BJ (cell line): Measurements from ENCODE around the gene MLLT10. TPM values are rescaled to one million over a fixed set of nuclear protein-coding genes. Genes with fewer than 3 reads are reported as not detected.

Source experiments
- CTCF ChIA-PET: fragments of 350-600 bp; formaldehyde crosslinking; extraction: SDS; loops from one replicate; lab custom pipeline; 2021; ENCODE audit warnings: antibody characterized with exemption, inconsistent platforms; lab: Yijun Ruan, JAX
- POLR2A ChIA-PET: fragments of 300-600 bp; sonication (Branson Sonifier 250); formaldehyde crosslinking; extraction: SDS; loops from one replicate; lab custom pipeline; 2021; ENCODE audit warnings: antibody characterized with exemption; lab: Charles Lee
- DNase-seq: peaks from one replicate; pipeline ENCODE4 v3.0.0-alpha.2; 2011; ENCODE audit warnings: low read depth
- H3K27me3 ChIP-seq: 2 replicates; pipeline ENCODE4 v1.6.0; 2011; ENCODE audit warnings: low read length; ENCODE audit not compliant: control insufficient read depth, insufficient read depth
- H3K36me3 ChIP-seq: 2 replicates; pipeline ENCODE4 v1.5.1; 2011; ENCODE audit warnings: low read length; ENCODE audit not compliant: control insufficient read depth, insufficient read depth
- H3K4me3 ChIP-seq: 2 replicates; pipeline ENCODE4 v1.5.1; 2011; ENCODE audit warnings: low read depth, mild to moderate bottlenecking, control low read depth, low read length
- polyA plus RNA-seq: library from polyadenylated mRNA; depleted of rRNA; stranded (reverse); fragments of >200 nt; gene quantifications from 2 replicates; pipeline ENCODE4 v1.2.3, GENCODE V29; 2011
- TF ChIP-seq, protein P1 (sequence below): IDR thresholded peaks from 2 replicates; pipeline ENCODE4 v1.5.1; 2011; ENCODE audit warnings: low read depth, mild to moderate bottlenecking, control low read depth, inconsistent platforms, low read length, moderate library complexity; ENCODE audit not compliant: insufficient read depth

MLLT10 gene
- polyA plus RNA-seq, 1 experiment, result 30.2 TPM

DNA sequence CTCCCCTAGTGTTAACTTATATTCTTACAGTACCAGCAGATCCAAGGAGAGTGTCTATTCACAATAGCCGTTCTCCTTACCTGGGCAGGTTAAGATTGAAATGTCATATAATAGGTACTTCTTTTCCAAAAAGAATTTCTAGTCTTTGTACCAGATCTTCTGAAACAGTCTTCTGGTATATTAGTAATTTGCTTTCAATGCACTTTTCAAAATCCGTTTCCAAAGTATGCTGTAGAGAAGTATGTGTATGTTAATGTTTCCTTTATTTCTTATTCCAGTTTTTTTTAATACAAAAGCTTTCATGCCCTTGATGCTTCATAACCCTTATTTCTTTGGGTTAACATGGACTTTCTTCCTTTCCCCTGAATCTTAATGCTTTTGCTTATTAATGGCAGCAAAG is 188.2 kb downstream of the MLLT10 start:
- TF ChIP-seq, protein P1, sequence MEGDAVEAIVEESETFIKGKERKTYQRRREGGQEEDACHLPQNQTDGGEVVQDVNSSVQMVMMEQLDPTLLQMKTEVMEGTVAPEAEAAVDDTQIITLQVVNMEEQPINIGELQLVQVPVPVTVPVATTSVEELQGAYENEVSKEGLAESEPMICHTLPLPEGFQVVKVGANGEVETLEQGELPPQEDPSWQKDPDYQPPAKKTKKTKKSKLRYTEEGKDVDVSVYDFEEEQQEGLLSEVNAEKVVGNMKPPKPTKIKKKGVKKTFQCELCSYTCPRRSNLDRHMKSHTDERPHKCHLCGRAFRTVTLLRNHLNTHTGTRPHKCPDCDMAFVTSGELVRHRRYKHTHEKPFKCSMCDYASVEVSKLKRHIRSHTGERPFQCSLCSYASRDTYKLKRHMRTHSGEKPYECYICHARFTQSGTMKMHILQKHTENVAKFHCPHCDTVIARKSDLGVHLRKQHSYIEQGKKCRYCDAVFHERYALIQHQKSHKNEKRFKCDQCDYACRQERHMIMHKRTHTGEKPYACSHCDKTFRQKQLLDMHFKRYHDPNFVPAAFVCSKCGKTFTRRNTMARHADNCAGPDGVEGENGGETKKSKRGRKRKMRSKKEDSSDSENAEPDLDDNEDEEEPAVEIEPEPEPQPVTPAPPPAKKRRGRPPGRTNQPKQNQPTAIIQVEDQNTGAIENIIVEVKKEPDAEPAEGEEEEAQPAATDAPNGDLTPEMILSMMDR, result no peak
- ChIA-PET POLR2A (no interaction called here), CTCF (interaction anchor here (1.3 kb wide), 1 partner anchor 9 kb away, joined by 3 read pairs; no protein-coding TSS in a partner anchor)
- Histone ChIP-seq H3K36me3 (no peaks in the 10 kb centered on the region), H3K27me3 (no peaks in the 10 kb centered on the region), H3K4me3 (no peak overlapping the region)
- no peak for DNase-seq

DNA sequence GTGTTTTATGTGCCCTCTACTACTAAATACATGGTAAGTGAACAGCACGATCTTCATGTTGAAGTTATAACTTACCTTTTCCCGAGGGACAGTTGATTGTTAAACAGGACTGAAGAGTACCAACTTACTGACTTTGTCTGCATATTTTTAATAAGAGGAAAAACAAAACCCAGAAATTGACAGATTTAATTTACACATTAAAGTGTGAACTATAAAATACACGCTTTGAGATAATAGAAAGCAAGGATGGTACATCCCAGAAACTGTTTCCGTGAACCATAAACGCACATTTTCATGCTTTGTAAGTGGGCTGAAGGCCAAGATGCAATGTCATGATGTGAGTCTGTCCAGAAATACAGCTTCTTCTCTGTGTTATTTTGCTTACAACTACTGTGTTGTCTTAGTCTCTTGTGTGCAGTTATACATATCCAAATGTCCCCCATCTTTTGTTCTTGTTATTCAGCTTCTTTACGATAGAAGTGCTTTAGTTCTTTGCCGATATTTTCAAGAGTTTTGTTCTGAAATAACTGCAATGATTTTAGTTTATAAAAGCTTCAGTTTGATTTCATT is 190.1 kb downstream of the MLLT10 start:
- DNase-seq, result no peak
- TF ChIP-seq, protein P1, result no peak
- H3K4me3 ChIP-seq, result no peak overlapping the region
- H3K36me3 ChIP-seq, result no peaks in the 10 kb centered on the region
- ChIA-PET POLR2A (interaction anchor here (0.6 kb wide), 1 partner anchor 198 kb away, joined by 5 read pairs; no protein-coding TSS in a partner anchor), CTCF (interaction anchor here (0.8 to 1.6 kb wide), 4 partner anchors 9 to 228 kb away, joined by 3 to 7 read pairs (median 4); no protein-coding TSS in a partner anchor)
- no peaks in the 10 kb centered on the region for H3K27me3 ChIP-seq

DNA sequence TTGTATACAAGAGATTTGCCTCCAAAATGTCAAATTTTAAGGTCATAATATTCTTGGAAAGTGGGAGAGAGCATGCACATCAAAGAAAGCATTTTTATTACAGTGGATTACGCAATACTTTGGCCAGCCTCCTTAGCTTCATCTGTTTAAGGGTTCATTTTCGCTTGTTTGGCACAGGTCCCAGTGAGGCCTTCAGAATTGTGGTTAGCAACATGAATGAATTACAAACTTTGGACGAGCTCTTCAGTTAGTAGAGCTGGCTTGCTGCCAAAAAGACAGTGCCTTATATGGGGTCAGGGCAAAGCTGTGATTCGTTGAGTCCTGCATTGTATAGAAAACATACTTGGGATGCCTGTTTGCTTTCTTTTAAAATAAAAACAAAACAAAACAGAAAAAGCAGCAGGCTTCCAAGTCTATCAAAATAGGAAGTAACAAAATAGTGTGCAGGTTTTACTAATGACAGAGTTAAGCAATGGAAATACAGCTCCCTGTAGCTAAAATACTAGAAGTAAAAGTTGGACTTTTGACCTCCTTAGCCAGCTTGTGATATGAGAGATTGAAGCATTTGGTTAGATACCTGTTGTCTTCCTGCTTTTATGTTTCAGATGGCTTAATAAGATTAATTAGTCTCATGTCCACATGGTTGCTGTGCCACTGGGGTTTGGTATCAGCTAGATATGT is 190.8 kb downstream of the MLLT10 start:
- peak; percentile 94 for DNase-seq
- ChIA-PET CTCF (interaction anchor here (0.6 to 1.6 kb wide), 4 partner anchors 10 to 229 kb away, joined by 3 to 7 read pairs (median 4); no protein-coding TSS in a partner anchor), POLR2A (interaction anchor here (0.6 to 0.7 kb wide), 2 partner anchors 98 to 198 kb away, joined by 3 to 5 read pairs; no protein-coding TSS in a partner anchor)
- Histone ChIP-seq H3K36me3 (no peaks in the 10 kb centered on the region), H3K4me3 (no peak overlapping the region), H3K27me3 (no peaks in the 10 kb centered on the region)
- TF ChIP-seq, protein P1, result no peak

DNA sequence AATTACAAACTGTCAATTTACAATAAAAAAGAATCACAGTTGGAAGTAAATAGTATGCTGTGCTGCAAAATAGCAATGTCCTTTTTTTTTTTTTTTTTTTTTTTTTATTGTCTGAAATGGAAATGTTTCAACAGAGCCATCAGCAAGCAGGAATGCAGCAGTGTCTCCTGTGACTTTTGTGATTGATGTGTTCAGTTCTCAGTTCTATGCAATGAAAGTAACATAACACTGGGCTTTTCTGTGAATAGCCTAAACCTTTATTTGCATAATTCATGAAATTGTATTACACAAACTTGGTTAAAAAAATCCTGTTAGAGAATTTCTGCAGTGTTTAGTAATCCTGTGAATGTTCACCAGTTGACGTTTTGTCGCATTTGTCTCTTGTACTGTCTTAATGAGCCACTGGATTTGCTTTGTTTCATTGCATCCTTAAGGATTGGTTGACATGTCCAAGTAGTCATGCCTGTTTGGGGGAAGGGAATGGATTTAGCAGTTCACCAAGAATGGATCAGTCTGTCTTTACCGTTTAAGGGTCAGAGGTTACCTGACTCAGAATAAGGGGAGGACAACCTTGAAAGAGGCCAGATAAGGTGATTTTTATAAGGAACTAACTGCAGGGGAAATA is 192.7 kb downstream of the MLLT10 start:
- no peak for DNase-seq
- H3K4me3 ChIP-seq, result no peak overlapping the region
- no peaks in the 10 kb centered on the region for H3K27me3 ChIP-seq
- no peaks in the 10 kb centered on the region for H3K36me3 ChIP-seq
- TF ChIP-seq, protein P1, result no peak
- ChIA-PET POLR2A (no interaction called here), CTCF (interaction anchor here (1.1 kb wide), 1 partner anchor 209 kb away, joined by 3 read pairs; no protein-coding TSS in a partner anchor)
